Fibroblast of skin of back (primary cell): ENCODE measurements around the gene FHL2.
"Not testable (repeated sequence)": the region's sequence is repeated elsewhere in the genome, so short reads cannot be mapped to it uniquely, and the experiment has no call there.

Experiments used
- DNase-seq: peaks from one replicate; pipeline ENCODE4 v3.0.0-alpha.2; 2013

The FHL2 gene

GRCh38 chr2:105337122-105338019, 61.5 kb downstream of the FHL2 start, which contains the start of gene C2orf49:
C2orf49 (plus strand) TSS chr2:105337540; CDS start chr2:105337588, 48 bp downstream.
- DNase-seq = peak; percentile 88

DNA sequence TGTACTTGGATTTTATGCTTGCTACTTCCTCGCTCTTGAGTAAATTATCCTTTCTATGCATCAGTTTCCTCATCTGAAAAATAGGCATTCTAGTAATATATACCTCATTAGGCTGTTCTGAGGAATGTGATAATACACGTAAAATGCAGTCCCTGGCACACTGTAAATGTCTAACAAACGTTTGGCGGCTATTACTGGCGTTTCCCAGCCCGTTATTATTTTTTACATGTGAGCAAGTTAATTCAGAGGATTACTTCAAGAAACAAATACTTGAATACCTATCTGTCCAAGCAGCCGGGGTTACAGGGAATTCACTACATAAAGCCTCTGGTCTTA, 62.1 kb downstream of the FHL2 start:
- DNase-seq = no peak

DNA sequence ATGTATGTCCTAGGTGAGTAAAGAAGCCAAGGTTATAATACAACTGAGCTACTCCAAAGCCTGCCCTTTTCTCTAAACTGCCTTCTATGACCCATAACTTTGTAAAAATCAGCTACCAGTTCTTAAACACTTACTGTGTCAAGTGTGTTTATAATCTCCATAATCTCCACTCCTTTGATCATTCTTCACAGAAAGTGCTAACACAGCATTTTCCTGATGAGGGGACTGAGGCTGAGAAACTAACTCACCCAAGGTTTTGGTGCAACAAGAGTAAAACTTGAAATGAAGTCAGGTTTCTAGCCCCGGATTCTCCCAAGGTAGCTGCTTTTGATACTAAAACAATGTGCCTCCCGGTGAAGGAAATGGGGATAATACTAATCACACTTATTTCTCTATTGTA, 63.4 kb downstream of the FHL2 start:
- no peak for DNase-seq

DNA sequence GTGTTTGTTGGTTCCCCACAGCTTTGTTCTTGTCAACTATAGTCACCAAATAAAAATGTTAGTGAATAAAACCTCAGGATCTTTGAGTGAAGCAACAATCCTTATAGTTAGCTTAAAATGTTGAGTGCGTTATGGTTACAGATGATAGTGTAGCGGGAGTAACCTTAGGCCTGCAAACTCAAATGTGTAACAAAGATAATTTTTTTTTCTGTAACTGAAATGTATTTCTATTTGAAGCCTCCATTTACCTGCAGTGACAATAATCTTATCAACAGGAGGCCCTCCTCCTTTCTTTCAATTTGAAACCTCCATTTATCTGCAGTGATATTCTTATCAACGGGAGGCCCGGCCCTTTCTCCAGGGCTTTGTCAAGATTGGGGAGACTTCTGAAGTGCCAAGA, 64.6 kb downstream of the FHL2 start:
- no peak for DNase-seq

DNA sequence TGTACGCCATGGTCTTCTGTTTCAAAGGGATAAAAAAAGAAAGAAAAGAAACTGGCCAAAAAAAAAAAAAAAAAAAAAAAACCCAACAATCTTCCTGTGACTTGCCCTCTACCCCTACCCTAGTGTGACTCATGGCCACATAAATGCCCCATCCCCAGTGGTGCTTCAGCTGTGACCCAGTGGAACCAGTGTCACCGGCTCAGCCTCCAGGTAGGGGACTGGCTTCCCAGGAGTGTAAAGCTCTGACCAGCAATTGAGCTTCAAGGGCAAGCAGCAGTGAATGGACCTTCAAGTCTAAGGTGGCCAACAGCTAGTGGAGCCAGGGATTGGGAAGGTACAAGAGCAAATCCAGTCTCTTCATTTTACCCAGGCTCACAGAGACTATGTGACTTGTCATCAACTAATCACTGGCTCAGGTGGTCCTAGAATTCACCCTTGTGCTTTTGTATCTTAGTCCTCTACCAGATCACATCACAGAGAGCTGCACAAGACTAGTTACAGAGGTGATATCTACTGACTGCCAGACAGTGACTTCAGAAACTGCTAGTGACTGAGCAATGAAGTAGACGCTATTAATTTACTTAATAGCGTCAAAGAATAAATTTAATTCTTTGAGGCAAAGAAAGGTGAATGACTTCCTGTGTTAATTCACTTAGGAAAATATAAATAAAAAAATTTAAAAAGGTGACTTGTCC, 68.0 kb downstream of the FHL2 start:
- DNase-seq = no peak

DNA sequence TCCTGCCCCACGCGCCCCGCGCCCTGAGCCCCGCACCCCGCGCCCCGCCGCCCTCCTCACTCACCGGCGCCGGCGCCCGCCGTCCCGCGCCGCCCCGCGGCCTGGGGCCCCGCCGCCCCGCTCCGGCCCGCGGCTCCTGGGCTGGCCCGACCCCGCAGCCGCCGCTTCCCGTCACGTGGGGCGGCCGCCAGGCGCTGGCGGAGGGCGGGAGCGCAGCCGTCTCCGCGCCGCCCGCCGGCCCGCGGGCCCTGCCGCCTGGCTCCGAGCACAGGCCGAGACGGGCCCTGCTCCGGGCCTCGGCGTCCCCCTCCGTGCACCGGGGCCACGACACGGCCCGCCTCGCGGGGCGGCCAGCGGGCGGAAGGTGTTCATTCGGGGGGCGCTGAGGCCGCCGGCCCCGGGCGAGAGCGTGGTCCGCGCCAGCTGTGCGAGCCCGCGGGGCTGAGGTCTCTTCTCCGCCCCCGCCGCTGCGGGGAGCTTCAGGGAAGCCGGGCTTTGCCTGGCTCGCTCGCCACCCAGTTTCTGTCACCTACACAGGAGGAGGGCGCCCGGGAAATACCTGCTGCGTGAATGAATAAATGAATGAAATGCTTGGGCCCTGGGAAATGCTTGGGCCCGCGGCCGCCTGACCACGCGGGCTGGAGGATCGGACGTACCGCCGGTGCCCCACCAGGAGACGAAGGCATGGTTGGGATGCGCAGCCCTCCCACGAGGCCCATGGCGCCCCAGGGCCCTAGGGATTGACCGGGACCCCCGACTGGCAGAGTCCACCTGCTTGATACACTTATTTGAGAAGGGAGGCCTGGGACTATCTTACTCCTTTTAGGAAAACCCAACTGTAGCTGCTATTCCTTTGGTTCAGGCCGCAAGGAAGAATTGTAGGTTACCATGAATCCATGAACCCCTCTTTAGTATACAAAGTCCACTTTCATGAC, 69.0 kb downstream of the FHL2 start, which contains the start of gene TGFBRAP1:
TGFBRAP1 (minus strand) TSS at position 175 of the 935 bp plus-strand sequence. CDS start 21,434 bp downstream, outside the sequence.
- DNase-seq = peak; percentile 69

GRCh38 chr2:105329197-105329554, 69.7 kb downstream of the FHL2 start:
- DNase-seq = no peak

DNA sequence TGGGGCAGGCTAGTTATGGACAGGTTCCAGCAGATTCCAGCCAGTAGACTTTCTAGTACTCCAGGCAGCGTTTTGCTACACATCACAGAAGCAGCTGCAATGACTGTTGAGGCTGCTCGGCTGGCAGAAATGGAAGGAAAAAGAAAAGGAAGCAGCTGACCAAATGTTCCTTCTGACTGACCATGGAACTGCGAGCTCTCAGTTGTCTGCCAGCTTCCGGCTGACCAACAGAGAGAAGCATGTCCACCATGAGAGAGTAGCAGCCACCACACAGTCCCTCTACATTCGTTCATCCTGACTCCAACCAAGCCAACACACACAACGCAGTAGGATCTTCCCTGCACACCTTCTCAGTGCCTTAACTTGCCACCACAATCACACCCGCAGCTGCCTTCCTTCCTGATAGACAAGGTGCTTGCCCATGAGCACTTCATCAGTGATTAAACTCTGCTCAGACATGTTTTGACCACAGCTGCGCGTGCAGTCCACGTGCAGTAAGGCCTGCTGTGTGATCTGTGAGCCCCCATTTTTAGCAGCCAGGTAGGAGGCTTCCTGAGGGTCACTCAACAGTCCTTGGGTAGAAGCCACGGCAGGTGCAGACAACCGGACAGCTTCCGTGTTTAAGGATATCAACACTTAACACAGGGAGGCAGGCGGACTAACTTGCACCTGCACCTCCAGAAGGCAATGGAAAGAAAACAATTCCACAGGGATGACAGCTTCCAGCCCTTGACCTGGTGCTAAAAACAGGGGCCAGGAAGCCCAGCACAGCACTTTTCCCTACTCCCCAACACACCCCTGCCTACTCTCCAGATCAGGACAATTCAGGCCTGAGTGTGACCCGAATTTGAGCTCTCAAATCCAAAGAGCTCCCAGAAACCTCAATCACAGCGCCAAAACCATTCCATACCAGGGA, 70.3 kb downstream of the FHL2 start:
- no peak for DNase-seq

- DNase-seq = no peak
Observed at GRCh38 chr2:105327690-105328089, 71.2 kb downstream of the FHL2 start.

DNA sequence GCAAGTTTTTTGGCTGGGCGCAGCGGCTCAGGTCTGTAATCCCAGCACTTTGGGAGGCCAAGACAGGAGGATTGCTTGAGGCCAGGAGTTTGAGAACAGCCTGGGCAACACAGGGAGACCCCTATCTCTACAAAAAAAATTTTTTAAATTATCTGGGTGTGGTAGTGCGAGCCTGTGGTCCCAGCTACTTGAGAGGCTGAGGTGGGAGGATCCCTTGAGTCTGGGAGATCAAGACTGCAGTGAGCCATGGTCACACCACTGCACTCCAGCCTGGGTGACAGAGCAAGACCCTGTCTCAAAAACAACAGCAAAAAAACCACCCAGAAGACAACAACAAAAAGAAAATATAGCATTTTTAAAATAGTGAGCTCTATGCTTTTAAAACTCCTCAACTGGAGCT, 71.6 kb downstream of the FHL2 start:
- DNase-seq = not testable (repeated sequence)

- peak; percentile 81 for DNase-seq
Observed at GRCh38 chr2:105325389-105325963, 73.4 kb downstream of the FHL2 start.

GRCh38 chr2:105324732-105325131, 74.1 kb downstream of the FHL2 start:
- DNase-seq = peak; percentile 87

DNA sequence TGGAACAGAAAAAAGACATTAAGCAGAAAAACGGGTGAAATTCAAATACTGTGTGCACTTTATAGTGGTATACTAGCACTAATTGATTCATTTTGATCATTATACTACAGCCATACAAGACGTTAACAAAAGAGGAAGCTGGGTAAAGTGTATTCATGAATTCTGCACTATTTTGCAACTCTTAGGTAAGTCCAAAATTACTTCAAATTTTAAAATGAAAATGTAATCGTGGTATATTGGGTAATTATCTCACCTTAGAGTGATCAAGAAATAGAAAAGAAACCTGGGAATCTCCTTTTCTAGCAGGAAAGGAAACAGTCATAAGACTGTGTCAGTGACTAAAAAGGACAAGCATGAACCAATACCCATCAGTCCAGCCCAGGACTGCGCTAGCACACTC, 74.8 kb downstream of the FHL2 start:
- no peak for DNase-seq

DNA sequence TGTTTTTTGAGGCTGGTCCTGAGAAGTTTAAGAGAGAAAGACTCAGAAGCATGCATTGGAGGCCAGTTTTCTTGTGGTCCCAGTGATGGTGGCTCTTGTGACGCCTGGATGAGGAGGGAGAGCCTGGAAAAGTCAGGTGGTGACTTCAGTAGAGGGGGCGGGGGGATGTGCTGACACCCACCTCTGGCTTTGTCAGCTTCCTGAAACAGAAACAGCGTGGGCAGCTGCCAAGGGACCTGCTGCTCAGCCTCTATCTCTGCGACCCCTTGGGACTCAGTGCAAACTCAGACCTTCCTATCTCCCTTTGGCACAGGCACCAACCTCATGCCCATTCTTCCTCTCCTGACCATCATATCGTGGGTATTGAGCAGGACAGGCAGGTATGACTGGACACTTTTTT, 75.7 kb downstream of the FHL2 start:
- no peak for DNase-seq

- peak; percentile 32 for DNase-seq
Observed at GRCh38 chr2:105321875-105322646, 76.8 kb downstream of the FHL2 start.

GRCh38 chr2:105320651-105321215, 78.1 kb downstream of the FHL2 start:
- no peak for DNase-seq

GRCh38 chr2:105317937-105318336, 80.9 kb downstream of the FHL2 start:
- no peak for DNase-seq

DNA sequence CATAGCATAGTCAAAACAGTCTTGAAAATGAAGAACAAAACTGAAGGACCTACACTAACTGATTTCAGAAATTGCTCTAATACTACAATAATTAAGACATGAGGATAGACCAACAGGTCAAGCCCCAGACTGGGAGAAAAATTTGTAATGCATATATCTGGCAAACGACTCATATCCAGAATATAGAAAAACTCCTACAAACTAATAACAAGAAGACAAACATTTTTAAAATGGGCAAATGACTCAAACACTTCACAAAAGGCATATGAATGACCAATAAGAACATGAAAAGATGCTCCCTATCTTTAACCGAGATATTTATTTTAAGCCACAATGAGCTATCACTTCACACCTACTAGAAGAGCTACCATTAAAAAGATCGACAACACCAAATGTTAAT, 83.5 kb downstream of the FHL2 start:
- DNase-seq = peak; percentile 27

DNA sequence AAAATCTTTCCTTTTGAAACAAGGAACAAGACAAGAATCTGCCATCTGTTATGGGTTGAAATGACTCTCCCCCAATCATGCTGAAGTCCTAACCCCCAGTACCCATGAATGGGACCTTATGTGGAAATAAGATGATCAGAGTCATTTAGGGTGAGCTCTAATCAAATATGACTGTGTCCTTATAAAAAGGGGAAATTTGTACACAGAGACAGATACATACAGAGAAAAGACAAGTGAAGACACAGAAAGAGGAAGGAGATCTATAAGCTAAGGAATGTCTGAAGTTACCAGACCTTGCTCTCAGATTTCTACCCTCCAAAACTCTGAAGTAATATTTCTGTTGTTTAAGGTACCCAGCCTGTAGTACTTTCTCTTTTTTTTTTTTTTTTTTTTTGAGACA, 85.0 kb downstream of the FHL2 start:
- DNase-seq = no peak
